ENCODE measurements around the gene PSMC3IP. TPM values are rescaled to one million over a fixed set of nuclear protein-coding genes. Genes with fewer than 3 reads are reported as not detected.

PSMC3IP gene
- total RNA-seq, 1 experiment from 2014 or later: 37.4 TPM

DNA sequence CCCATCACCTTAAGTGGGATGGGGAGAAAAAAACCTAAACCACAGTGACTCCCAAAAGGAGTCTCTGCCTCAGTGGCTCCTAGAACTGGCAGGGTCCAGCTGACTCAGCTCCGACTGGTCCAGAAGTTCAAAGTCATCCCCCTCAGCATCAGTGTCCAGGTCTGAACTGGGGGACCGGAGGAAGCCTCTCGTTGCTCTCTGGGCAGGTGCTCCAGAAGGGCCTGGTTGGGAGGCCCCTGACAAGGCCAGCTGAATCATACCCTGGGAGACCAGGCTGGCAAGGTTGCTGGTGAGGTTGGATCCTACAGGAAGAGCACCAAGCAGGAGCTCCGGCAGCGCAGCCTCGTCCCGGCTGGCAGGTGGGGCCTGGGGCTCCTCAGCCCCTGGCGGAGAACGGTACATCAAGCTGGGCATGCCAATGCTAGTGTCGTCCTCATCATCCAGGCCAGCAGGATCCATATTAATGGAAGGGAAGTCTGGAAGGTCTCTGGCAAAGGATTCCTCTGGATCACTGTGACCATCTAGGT is 4.3 kb upstream of the PSMC3IP start:
- no peak overlapping the region for H2BK120ac ChIP-seq (ENCODE audit: low read depth, low read length, poor library complexity, severe bottlenecking)
- H3T11ph ChIP-seq (ENCODE audit: low read length): no peak overlapping the region
- H3K27me3 ChIP-seq (ENCODE audit: insufficient read depth, low read length): no peaks in the 10 kb centered on the region; the same call in 1 of the 2 replicates
- H3K14ac ChIP-seq (ENCODE audit: insufficient read depth, low read length): no peak overlapping the region
- no peak overlapping the region for H3K27ac ChIP-seq (ENCODE audit: insufficient read length, low read depth, low read length)
- no peak overlapping the region for H3K9ac ChIP-seq (ENCODE audit: extremely low read depth, insufficient read length, low read length)
- no peak overlapping the region for H3K4me2 ChIP-seq (ENCODE audit: insufficient read depth, insufficient read length, low read length)
- no peak overlapping the region for H3K56ac ChIP-seq (ENCODE audit: insufficient read length, low read depth, low read length)
- no peaks in the 10 kb centered on the region for H4K20me1 ChIP-seq (ENCODE audit: control insufficient read depth, insufficient read depth, insufficient read length)
- H3K36me3 Mint-ChIP-seq (ENCODE audit: insufficient read depth in 1 of 3, low read depth in 3 of 3): peaks cover 16 to 71% (median 50%) of the 10 kb centered on the region in 3 experiments; a peak in 6 of 7 replicates
- no peak overlapping the region for H4K8ac ChIP-seq (replicated peaks; ENCODE audit: insufficient read length, low read depth, low read length)
- no peak overlapping the region for H2BK12ac ChIP-seq (ENCODE audit: insufficient read length, low read depth, low read length)
- H3K23ac ChIP-seq (ENCODE audit: insufficient read length, low read depth, low read length): no peak overlapping the region
- H4K91ac ChIP-seq (ENCODE audit: insufficient read length, low read depth, low read length): no peak overlapping the region
- H3K27me3 Mint-ChIP-seq (ENCODE audit: low read depth): no peaks in the 10 kb centered on the region
- no peaks in the 10 kb centered on the region for H3K9me3 ChIP-seq (ENCODE audit: control insufficient read depth, low read depth, low read length)
- peaks cover 3% of the 10 kb centered on the region for H3K23me2 ChIP-seq (ENCODE audit: insufficient read length, low read depth, low read length, poor library complexity, severe bottlenecking)
- WGBS (ENCODE audit: extremely low coverage, insufficient read length, low lambda C conversion rate): no CpG with 5 or more reads among the region's 10 CpGs
- H3K4me1 Mint-ChIP-seq: peaks cover 8% of the 10 kb centered on the region in 2 experiments
- H2BK20ac ChIP-seq (ENCODE audit: low read depth, low read length, poor library complexity, severe bottlenecking): no peak overlapping the region
- H3K4me3 Mint-ChIP-seq: no peak overlapping the region
- H3K79me2 ChIP-seq (ENCODE audit: insufficient read depth, low read length): no peaks in the 10 kb centered on the region
- no peak overlapping the region for H2AK5ac ChIP-seq (ENCODE audit: insufficient read length, low read length)
- no peak overlapping the region for H3K27ac Mint-ChIP-seq
- no peaks in the 10 kb centered on the region for H3K9me3 Mint-ChIP-seq
- no peak overlapping the region for H2BK15ac ChIP-seq (ENCODE audit: low read depth, low read length)
- no peak overlapping the region for H3K4ac ChIP-seq (ENCODE audit: low read depth, low read length)
- no peak overlapping the region for H4K5ac ChIP-seq (ENCODE audit: insufficient read length, low read depth, low read length)
- no peaks in the 10 kb centered on the region for H3K4me1 ChIP-seq (ENCODE audit: insufficient read depth, low read length)
- TF ChIP-seq, protein P1, sequence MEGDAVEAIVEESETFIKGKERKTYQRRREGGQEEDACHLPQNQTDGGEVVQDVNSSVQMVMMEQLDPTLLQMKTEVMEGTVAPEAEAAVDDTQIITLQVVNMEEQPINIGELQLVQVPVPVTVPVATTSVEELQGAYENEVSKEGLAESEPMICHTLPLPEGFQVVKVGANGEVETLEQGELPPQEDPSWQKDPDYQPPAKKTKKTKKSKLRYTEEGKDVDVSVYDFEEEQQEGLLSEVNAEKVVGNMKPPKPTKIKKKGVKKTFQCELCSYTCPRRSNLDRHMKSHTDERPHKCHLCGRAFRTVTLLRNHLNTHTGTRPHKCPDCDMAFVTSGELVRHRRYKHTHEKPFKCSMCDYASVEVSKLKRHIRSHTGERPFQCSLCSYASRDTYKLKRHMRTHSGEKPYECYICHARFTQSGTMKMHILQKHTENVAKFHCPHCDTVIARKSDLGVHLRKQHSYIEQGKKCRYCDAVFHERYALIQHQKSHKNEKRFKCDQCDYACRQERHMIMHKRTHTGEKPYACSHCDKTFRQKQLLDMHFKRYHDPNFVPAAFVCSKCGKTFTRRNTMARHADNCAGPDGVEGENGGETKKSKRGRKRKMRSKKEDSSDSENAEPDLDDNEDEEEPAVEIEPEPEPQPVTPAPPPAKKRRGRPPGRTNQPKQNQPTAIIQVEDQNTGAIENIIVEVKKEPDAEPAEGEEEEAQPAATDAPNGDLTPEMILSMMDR (conservative IDR thresholded peaks at IDR 0.05): no peak
- no peaks in the 10 kb centered on the region for H3K79me1 ChIP-seq (ENCODE audit: insufficient read depth, low read depth, low read length, poor library complexity, severe bottlenecking)
- no peak overlapping the region for H2AFZ ChIP-seq (ENCODE audit: low read length)
- no peak overlapping the region for H3K18ac ChIP-seq (ENCODE audit: insufficient read length, low read depth, low read length)
- DNase-seq: no peak
- H2BK5ac ChIP-seq (ENCODE audit: insufficient read length, low read length): no peak overlapping the region
